ENCODE measurements around the gene NHSL2.

The NHSL2 gene

DNA sequence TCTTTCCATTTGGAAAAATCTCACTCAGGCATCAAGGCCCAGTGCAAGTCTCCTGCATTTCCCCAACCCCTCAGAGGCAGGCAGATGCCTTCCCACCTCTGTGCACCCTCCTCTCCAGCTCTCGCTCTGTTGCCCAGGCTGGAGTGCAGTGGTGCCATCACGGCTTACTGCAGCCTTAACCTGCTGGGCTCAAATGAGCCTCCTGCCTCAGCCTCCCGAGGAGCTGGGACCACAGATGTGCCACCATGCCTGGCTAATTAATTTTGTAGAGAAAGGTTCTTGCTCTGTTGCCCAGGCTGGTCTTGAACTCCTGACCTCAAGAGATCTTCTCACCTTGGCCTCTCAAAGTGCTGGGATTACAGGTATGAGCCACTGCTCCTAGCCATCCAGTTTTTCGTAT, 95.8 kb downstream of the NHSL2 start:
- H3K27me3 ChIP-seq = no peaks in the 10 kb centered on the region
- no peak overlapping the region for H3K4me3 ChIP-seq (ENCODE audit: low read depth in 1 of 2, low read length in 1 of 2)
- TF ChIP-seq, protein P1, sequence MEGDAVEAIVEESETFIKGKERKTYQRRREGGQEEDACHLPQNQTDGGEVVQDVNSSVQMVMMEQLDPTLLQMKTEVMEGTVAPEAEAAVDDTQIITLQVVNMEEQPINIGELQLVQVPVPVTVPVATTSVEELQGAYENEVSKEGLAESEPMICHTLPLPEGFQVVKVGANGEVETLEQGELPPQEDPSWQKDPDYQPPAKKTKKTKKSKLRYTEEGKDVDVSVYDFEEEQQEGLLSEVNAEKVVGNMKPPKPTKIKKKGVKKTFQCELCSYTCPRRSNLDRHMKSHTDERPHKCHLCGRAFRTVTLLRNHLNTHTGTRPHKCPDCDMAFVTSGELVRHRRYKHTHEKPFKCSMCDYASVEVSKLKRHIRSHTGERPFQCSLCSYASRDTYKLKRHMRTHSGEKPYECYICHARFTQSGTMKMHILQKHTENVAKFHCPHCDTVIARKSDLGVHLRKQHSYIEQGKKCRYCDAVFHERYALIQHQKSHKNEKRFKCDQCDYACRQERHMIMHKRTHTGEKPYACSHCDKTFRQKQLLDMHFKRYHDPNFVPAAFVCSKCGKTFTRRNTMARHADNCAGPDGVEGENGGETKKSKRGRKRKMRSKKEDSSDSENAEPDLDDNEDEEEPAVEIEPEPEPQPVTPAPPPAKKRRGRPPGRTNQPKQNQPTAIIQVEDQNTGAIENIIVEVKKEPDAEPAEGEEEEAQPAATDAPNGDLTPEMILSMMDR (IDR thresholded peaks at IDR 0.05) = no peak
- H3K36me3 ChIP-seq = no peaks in the 10 kb centered on the region
- no peaks in the 10 kb centered on the region for H3K4me1 ChIP-seq (ENCODE audit: control insufficient read depth in 1 of 2, insufficient read depth in 1 of 2, low read depth in 1 of 2, low read length in 1 of 2)
- no peak overlapping the region for H3K27ac ChIP-seq
- no peaks in the 10 kb centered on the region for H3K9me3 ChIP-seq

- Histone ChIP-seq H3K4me3 (ENCODE audit: low read depth in 1 of 2, low read length in 1 of 2) (no peak overlapping the region), H3K27me3 (peaks cover 6% of the 10 kb centered on the region), H3K27ac (no peak overlapping the region), H3K4me1 (ENCODE audit: control insufficient read depth in 1 of 2, insufficient read depth in 1 of 2, low read depth in 1 of 2, low read length in 1 of 2) (no peaks in the 10 kb centered on the region), H3K9me3 (no peaks in the 10 kb centered on the region), H3K36me3 (no peaks in the 10 kb centered on the region)
- TF ChIP-seq, protein P1 (IDR thresholded peaks at IDR 0.05) = no peak
Measured at GRCh38 chrX:72009731-72010130, 99.1 kb downstream of the NHSL2 start.

DNA sequence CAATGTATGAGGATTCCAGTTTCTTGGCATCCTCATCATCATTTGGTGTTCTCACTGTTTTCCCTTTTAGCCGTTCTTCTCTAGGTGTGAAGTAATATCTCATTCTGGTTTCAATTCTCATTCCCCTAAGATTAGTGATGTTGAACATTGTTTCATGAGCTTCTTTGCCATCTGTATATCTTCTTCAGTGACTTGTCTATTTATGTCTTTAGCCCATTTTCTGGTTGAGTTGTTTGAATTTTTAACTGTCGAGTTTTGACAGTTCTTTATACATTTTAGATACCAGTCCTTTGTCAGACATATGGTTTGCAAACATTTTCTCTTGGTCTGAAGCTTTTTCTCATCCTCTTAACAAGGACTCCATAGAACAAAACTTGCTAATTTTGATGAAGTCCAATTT, 101.1 kb downstream of the NHSL2 start:
- Histone ChIP-seq H3K9me3 (no peaks in the 10 kb centered on the region), H3K36me3 (no peaks in the 10 kb centered on the region), H3K27me3 (peaks cover 23% of the 10 kb centered on the region), H3K27ac (no peak overlapping the region), H3K4me1 (ENCODE audit: control insufficient read depth in 1 of 2, insufficient read depth in 1 of 2, low read depth in 1 of 2, low read length in 1 of 2) (no peaks in the 10 kb centered on the region), H3K4me3 (ENCODE audit: low read depth in 1 of 2, low read length in 1 of 2) (no peak overlapping the region)
- TF ChIP-seq, protein P1 (IDR thresholded peaks at IDR 0.05) = no peak

GRCh38 chrX:72015383-72015782, 104.7 kb downstream of the NHSL2 start:
- no peak overlapping the region for H3K27ac ChIP-seq
- peaks cover 15 to 17% of the 10 kb centered on the region in 2 experiments for H3K4me1 ChIP-seq (ENCODE audit: control insufficient read depth in 1 of 2, insufficient read depth in 1 of 2, low read depth in 1 of 2, low read length in 1 of 2)
- H3K4me3 ChIP-seq (ENCODE audit: low read depth in 1 of 2, low read length in 1 of 2) = no peak overlapping the region
- H3K27me3 ChIP-seq = peaks cover 31% of the 10 kb centered on the region
- H3K36me3 ChIP-seq = no peaks in the 10 kb centered on the region
- TF ChIP-seq, protein P1 (IDR thresholded peaks at IDR 0.05) = no peak
- H3K9me3 ChIP-seq = no peaks in the 10 kb centered on the region

GRCh38 chrX:72016881-72017783, 106.5 kb downstream of the NHSL2 start:
- H3K36me3 ChIP-seq = no peaks in the 10 kb centered on the region
- no peak overlapping the region for H3K27ac ChIP-seq
- H3K9me3 ChIP-seq = no peaks in the 10 kb centered on the region
- peaks cover 31% of the 10 kb centered on the region for H3K27me3 ChIP-seq
- TF ChIP-seq, protein P1 (IDR thresholded peaks at IDR 0.05) = no peak
- H3K4me3 ChIP-seq (ENCODE audit: low read depth in 1 of 2, low read length in 1 of 2) = no peak overlapping the region
- H3K4me1 ChIP-seq (ENCODE audit: control insufficient read depth in 1 of 2, insufficient read depth in 1 of 2, low read depth in 1 of 2, low read length in 1 of 2) = peaks cover 29% of the 10 kb centered on the region in 2 experiments

Data from neutrophil (primary cell).